ENCODE results near the gene ATP13A2. TPM values are rescaled to one million over a fixed set of nuclear protein-coding genes. Genes with fewer than 3 reads are reported as not detected.

The ATP13A2 gene
- total and polyA plus RNA-seq, 8 donors, result 23.6 to 65.0 (median 35.4) TPM

GRCh38 chr1:16998589-16998988, 13.1 kb downstream of the ATP13A2 start:
- Histone ChIP-seq H3K27me3 (no peaks in the 10 kb centered on the region), H3K4me1 (no peaks in the 10 kb centered on the region), H3K4me3 (no peak overlapping the region), H3K27ac (no peak overlapping the region), H3K36me3 (peaks cover 0 to 93% of the 10 kb centered on the region in 2 donors), H3K9me3 (no peaks in the 10 kb centered on the region)
- ATAC-seq, result no peak
- intact Hi-C loops (cut with DNase I), result no loop called here
- DNase-seq, result no peak
- no peak for TF ChIP-seq CTCF (IDR thresholded peaks at IDR 0.05)

GRCh38 chr1:16996845-16997244, 14.9 kb downstream of the ATP13A2 start:
- no peak for DNase-seq
- no peaks in the 10 kb centered on the region for H3K4me1 ChIP-seq
- no peaks in the 10 kb centered on the region for H3K27me3 ChIP-seq
- ATAC-seq, result no peak
- no peak for TF ChIP-seq CTCF (IDR thresholded peaks at IDR 0.05)
- no peaks in the 10 kb centered on the region for H3K9me3 ChIP-seq
- H3K27ac ChIP-seq, result no peak overlapping the region
- no peak overlapping the region for H3K4me3 ChIP-seq
- intact Hi-C loops (cut with DNase I), result no loop called here
- peaks cover 0 to 94% of the 10 kb centered on the region in 2 donors for H3K36me3 ChIP-seq

GRCh38 chr1:16993521-16994038, 18.1 kb downstream of the ATP13A2 start:
- TF ChIP-seq CTCF (IDR thresholded peaks at IDR 0.05), result no peak
- ATAC-seq, result no peak
- Histone ChIP-seq H3K27me3 (no peaks in the 10 kb centered on the region), H3K9me3 (no peaks in the 10 kb centered on the region), H3K36me3 (peaks cover 0 to 92% of the 10 kb centered on the region in 2 donors), H3K27ac (no peak overlapping the region), H3K4me3 (no peak overlapping the region), H3K4me1 (no peaks in the 10 kb centered on the region)
- intact Hi-C loops (cut with DNase I), result no loop called here
- DNase-seq, result no peak

GRCh38 chr1:16992675-16993074, 19.1 kb downstream of the ATP13A2 start:
- Histone ChIP-seq H3K4me1 (no peaks in the 10 kb centered on the region), H3K9me3 (no peaks in the 10 kb centered on the region), H3K36me3 (peaks cover 0 to 92% of the 10 kb centered on the region in 2 donors), H3K27me3 (no peaks in the 10 kb centered on the region), H3K4me3 (no peak overlapping the region), H3K27ac (no peak overlapping the region)
- intact Hi-C loops (cut with DNase I), result no loop called here
- ATAC-seq (no peak), DNase-seq (no peak)
- TF ChIP-seq CTCF (IDR thresholded peaks at IDR 0.05), result no peak

GRCh38 chr1:16992102-16992501, 19.6 kb downstream of the ATP13A2 start:
- DNase-seq, result no peak
- peaks cover 0 to 94% of the 10 kb centered on the region in 2 donors for H3K36me3 ChIP-seq

More at GRCh38 chr1:16992102-16992501, 19.6 kb downstream of the ATP13A2 start:
- Histone ChIP-seq H3K9me3 (no peaks in the 10 kb centered on the region), H3K27ac (no peak overlapping the region), H3K4me3 (no peak overlapping the region), H3K4me1 (no peaks in the 10 kb centered on the region), H3K27me3 (no peaks in the 10 kb centered on the region)
- no peak for ATAC-seq
- intact Hi-C loops (cut with DNase I), result no loop called here
- no peak for TF ChIP-seq CTCF (IDR thresholded peaks at IDR 0.05)

Measured in left lung (tissue), 10 donors.